NCI-H1694 treated with DMSO at 0.1 percent for 48 hours (cell line): ENCODE data around the gene NAA30.
A peak's percentile ranks its signal among the peaks of the same experiment; 100 is the strongest.
"Not testable (repeated sequence)": the region's sequence is repeated elsewhere in the genome, so short reads cannot be mapped to it uniquely, and the experiment has no call there.

ENCODE experiments used
- DNase-seq: peaks from one replicate; lab custom pipeline; 2025; lab: John Stamatoyannopoulos, UW

Gene NAA30

DNA sequence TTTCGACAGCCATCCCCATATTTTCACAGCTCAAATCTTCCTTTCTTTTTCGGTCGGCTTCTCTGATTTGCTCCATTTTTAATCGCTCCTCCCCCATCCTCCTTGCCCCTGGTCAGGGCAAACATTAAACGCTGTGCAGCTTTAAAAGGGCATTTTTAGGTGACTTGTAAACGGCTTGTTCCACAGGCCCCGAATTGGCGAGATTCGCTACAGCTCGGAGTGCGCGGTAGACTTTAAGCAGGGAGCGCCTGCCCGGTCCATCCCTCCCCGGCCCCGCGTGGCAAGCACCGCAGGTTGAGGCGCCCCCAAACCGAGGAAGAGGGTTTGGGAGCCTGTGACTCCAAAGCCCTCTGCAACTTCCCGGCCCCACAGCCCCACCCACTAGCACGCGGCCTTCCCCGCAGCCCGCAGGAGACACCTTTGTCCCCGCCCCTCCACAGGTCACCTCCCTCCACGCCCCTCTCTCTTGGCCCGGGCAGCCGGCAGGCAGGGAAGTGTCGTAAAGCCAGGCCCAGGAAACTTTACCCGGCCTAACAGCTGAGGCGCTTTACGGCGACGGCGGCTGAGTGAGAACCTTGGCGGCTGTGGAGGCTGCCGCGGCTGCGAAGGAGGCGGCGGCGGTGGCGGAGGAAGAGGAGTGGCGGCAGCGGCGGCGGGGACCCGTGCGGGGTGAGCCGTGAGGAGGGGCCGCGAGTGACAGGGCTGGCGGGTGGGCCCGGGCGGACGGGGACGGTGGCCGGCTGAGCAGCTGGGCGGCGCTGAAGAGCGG lies at the start of gene NAA30:
Gene NAA30, plus strand, starts transcription at position 550 of the 769 bp plus-strand sequence. CDS start 372 bp downstream, outside the sequence.
- peak; percentile 88 for DNase-seq

DNA sequence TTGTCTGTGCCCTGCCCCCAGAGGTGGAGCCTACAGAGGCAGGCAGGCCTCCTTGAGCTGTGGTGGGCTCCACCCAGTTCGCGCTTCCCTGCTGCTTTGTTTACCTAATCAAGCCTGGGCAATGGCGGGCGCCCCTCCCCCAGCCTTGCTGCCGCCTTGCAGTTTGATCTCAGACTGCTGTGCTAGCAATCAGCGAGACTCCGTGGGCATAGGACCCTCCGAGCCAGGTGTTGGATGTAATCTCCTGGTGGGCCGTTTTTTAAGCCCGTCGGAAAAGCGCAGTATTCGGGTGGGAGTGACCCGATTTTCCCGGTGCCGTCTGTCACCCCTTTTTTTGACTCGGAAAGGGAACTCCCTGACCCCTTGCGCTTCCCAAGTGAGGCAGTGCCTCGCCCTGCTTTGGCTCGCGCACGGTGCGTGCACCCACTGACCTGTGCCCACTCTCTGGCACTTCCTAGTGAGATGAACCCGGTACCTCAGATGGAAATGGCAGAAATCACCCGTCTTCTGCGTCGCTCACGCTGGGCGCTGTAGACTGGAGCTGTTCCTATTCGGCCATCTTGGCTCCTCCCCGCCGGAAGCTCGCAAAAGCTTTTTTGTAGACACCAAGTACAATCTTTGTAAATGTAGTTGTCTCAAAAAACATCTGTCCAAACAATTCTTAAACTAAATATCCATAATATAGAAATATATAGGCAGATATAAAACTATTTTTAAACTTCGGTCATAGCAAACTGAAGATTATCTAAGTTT lies 46.7 kb upstream of the NAA30 start:
- not testable (repeated sequence) for DNase-seq

DNA sequence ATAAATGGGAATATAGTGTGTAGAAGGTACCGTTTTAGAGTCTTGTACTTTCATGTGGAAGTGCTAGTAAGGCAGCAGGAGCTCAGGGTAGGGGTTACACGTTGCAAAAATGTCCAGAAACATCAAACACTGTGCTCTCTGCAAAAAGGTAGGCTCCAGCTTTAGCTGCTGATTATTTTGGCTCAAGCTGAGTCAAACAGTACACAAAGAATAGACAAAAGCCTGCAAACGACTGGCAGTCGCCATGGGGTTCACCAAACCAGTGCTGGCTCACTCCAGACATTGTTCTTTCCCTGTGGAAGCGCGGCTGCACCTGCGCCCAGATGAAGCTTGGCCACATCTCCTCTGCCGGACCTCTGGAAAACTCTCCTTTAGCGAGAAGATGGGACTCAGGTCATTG lies 45.3 kb upstream of the NAA30 start:
- no peak for DNase-seq

DNA sequence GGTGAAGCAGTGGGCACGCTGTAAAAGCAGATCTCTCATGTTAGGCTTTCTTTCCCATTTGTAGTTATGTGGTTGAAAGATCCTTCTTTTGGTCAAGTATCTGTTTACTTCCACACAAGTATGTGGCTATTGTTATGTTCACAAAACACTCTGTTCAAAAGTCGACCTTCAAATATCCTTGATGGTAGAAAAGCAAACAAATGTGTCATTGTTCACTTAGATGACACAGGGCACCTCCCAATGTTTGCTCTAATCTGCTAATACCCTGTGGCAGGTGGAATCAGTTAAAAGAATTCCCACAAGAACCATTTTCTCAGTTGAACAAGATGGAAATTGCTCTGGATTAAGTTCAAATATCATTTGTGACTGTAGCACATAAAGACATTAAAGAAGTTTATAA lies 43.6 kb upstream of the NAA30 start:
- DNase-seq = no peak

DNA sequence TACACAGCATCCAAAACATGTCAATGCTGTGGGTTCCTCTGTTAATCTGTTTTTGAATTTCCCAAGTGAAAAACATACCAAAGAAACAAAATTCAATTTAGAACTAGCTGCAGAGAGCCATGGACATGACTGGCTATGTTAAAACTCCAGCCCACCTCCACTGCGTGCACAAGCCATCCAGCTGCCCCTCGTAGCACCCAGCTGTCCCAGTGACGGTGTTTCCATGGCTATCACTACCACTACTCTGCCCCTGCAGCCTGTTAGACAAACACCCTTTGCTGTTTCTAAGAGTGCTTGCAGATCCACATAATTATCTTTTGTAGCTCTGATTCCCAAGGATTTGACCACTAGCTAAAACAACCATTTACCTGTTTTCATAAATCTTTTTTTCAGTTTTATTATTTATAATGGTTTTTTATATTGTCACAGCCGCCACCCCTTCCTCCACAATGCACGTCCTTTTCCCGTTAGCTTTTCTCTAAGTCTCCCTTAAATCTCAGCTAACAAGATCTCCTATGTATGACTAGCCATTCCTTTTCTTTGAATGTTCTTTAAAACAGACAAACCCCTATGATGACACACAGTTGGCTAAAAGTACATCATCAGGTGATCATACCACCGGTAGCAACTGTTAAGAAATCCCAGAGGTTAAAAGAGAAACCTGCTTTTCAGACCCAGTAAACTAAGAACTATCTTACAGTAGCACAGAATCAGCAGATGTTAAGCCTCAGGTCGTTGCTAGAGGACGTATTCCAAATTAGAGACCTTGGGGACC lies 37.8 kb upstream of the NAA30 start:
- DNase-seq = no peak

DNA sequence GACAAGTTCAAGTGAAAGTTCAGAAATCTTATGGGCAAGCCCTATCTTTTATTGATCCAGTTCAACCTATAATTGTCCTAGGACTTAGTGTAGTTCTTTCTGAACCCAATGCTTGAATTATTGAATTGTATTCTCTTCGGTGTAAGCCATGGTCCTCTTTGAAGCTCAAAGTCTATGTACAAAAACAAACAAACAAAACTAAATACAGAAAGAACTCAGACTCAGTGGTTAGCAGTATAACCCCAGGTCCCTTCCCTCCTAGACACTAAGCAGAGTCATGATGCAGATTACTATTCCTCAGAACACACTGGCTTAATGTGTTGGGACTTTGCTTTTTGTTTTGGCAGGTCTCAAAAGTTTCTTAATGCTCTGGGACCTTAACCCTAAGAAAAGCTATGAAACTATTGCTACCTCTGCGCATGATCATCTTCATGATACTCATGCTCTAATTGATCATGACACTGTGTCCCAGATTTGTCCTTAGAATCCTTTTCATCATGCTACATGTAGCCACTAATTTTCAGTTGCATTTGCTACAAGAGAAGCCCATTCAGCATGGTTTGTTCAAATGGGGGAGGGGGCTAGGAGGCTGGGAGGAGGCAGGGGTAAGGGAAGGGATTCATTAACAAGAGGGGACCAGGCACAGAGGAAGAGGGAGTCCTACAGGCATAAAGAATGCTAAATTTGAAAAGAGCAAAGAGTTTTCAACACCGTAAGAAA lies 35.1 kb upstream of the NAA30 start:
- no peak for DNase-seq

DNA sequence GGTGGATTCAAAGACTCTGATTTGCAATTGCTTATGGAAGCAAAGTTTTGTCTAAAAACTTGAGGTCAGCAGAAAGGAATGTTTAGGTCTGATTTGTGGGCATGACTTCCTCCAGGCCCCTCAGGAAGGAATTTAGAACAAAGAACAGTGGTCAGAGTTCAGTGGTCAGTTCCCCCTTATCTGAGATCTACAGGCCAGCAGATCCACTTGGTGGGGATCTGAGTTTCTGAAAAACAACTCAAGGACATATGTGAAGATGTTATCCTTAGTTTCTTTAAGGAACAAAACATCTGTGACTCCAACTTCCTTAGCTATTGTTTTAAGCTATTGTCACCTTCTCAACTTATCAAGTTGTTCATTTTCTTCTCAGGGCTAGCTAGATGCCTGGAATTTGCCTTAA lies 28.0 kb upstream of the NAA30 start:
- DNase-seq = no peak

DNA sequence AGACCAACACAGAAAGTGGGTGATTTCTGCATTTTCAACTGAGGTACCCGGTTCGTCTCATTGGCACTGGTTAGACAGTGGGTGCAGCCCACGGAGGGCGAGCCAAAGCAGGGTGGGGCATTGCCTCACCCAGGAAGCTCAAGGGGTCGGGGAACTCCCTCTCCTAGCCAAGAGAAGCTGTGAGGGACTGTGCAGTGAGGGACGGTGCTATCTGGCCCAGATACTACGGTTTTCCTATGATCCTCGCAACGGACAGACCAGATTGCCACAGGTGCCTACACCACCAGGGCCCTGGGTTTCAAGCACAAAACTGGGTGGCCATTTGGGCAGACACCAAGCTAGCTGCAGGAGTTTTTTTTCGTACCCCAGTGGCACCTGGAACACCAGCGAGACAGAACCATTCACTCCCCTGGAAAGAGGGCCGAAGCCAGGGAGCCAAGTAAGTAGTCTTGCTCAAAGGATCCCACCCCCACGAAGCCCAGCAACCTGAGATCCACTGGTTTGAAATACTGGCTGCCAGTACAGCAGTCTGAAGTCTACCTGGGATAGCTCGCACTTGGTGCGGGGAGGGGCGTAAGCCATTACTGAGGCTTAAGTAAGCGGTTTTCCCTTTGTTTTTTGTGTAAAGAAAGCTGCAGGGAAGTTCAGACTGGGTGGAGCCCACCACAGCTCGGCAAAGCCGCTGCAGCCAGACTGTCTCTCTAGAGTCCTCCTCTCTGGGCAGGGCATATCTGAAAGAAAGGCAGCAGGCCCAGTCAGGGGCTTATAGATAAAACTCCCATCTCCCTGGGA lies 25.5 kb upstream of the NAA30 start:
- no peak for DNase-seq

DNA sequence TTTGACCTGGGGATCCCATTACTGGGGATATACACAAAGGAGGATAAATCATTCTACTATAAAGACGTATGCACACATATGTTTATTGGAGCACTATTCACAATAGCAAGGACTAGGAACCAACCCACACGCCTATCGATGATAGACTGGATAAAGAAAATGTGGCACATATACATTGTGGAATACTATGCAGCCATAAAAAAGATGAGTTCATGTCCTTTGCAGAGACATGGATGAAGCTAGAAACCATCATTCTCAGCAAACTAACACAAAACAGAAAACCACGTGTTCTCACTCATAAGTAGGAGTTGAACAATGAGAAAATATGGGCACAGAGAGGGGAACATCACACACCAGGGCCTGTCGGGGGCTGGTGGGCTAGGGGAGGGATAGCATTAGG lies 20.2 kb upstream of the NAA30 start:
- DNase-seq = not testable (repeated sequence)

DNA sequence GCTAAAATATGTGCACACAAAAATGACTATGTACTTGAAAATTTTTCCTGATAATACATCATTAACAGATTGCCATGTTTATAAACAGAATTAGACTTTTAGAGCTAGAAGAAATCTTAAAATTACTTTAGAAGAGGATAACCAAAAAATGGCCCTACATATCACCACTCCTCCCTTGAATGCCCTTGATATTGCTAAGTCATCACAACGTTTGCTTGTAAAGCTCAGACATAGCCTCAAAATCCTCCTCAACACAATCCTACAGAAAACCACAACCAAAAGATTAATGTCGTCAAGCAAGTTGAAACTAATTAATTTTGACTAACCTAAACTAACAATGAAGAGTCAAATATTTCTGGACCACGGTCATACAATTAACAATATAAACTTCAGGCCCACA lies 19.4 kb upstream of the NAA30 start:
- DNase-seq = no peak

DNA sequence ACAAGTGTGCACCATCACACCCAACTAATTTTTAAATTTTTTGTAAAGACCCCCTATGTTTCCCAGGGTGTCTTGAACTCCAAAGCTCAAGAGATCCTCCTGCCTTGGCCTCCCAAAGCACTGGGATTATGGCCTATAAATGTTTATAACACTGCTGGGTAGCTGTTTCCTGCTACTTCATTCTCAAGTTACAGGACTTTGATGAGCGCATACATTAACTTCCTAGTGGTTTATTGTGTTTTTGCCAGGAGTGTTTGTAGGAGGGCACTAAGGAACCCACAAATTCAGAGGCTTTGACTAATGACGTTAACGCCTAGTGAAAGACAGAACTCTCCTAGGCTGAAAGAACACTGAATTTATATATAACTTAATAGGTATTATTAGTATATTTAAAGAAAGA lies 15.2 kb upstream of the NAA30 start:
- no peak for DNase-seq

DNA sequence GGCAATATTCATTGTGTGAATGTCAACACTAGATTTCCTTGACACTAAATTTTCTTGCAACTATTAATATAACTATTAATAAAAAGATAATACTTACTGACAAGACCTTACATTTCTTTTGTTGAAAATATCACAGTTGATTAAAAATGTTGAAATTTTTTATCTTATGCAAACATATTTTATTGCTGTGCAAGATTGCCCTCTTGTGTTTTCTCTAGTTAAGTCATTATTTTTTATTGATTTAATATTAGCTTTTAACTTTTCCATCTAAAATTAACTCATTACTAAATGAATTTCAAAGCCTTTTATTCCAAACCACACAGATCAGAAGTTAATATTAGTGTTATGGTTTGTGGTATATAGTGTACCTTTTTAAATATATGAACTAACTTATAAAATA lies 11.7 kb upstream of the NAA30 start:
- DNase-seq = peak; percentile 33

DNA sequence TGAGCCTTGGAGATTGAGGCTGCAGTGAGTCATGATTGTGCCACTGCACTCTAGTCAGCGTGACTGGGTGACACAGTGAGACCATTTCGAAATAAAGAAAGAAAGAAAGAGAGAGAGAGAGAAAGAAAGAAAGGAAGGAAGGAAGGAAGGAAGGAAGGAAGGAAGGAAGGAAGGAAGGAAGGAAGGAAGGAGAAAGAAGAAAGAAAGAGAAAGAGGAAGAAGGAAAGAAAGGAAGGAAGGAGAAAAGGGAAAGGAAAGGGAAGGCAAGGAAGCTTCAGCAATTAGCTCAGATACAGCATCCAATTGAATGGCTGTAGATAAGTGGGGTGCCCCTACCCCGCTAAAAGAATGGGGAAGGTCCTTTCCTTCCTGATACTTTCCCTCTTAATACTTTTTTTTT lies 9.5 kb upstream of the NAA30 start:
- no peak for DNase-seq

DNA sequence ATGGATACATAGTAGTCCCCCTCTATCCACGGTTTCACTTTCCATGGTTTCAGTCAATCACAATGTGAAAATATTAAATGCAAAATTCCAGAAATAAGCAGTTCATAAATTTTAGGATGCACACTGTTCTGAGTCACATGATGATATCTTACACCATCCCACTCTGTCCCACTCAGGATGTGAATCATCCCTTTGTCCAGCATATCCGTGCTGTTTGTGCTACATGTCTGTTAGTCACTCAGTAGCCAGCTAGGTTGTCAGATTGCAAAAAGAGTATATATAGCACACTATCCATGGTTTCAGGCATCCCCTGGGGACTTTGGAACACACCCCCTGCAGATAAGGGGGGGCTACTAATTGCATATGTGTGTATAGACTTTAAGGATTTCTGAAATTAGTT lies 8.1 kb upstream of the NAA30 start:
- no peak for DNase-seq

DNA sequence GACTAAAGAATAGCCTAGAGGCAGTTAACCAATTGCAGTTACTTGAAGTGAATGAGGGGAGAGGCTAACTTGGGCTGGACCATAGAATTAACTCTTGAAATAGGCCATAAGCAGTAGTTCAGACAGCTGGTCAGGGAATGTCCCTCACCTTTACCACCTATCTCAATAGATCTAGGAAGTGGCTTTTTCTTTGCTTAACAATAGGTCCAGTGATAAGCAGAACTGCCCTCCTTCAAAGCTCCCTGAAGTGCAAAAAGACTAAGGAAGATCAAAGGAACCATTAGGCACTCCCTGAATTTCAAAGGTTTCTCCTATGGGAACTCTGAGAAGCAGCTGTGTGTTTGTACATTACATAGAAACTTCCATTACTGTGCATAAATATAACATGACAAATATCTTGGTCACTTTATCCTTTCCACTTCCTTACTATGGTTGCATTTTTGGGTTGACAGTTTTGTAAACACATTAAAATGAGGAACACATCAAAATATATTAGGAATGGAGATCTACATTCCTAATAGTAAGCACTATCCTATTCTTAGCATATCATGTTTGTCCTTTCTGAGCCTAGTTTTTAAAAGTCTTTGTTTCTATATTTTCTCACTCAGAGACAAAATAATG lies 7.2 kb upstream of the NAA30 start:
- no peak for DNase-seq

DNA sequence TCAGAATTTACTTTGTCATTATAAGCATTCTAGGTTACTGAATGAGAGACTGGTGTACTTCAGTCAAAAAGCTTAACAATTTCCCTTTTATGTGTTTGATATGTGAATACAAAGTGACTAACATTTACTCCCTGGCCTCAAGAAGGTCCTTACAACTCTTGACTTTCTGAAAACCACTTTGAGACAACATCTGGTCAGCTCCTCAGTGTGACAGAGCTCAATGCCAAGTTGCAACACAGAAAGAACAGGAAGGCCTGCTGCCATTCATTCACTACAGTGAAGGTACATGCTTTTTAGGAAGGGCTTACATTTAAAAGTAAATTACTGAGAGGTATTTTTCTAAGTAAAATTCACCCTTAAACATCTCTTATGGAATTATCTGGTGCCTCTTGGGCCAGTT lies 2.3 kb upstream of the NAA30 start:
- DNase-seq = no peak

DNA sequence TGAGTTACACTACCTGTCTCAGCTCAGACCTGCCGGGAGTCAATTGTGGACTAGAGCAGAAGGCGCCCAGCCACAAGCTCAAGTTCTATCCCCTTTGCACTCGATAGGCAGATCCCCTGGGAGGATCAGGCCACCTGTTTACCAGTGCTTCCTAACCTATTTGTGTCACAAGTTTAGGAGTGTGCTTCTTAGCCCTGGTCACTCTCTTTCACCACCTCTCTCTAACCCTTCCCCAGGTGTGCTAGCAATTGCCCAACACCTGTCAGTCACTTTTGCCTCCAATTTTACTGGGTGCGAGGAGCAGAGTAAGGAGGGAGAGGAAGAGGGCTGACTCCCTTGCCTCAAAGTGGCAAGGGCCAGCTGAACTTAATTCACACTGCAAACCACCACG lies 745 bp upstream of the NAA30 start:
- peak; percentile 9 for DNase-seq

DNA sequence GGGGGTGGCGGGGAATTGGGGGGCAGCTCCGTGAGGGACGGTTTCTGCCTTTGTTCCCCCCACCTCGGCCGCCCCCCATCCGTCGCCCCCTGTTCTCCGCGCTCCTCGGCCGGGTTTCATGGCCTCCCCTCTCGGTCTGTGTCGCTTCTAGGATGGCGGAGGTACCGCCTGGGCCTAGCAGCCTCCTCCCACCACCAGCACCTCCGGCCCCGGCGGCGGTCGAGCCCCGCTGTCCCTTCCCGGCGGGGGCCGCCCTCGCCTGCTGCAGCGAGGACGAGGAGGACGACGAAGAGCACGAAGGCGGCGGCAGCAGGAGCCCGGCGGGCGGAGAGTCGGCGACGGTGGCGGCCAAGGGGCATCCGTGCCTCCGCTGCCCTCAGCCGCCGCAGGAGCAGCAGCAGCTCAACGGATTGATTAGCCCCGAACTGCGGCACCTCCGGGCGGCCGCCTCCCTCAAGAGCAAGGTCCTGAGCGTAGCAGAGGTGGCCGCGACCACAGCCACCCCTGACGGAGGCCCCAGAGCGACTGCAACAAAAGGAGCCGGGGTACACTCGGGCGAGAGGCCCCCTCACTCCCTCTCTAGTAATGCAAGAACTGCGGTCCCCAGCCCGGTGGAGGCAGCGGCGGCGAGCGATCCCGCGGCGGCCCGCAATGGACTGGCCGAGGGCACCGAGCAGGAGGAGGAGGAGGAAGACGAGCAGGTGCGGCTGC lies 575 bp downstream of the NAA30 start:
- DNase-seq = no peak

DNA sequence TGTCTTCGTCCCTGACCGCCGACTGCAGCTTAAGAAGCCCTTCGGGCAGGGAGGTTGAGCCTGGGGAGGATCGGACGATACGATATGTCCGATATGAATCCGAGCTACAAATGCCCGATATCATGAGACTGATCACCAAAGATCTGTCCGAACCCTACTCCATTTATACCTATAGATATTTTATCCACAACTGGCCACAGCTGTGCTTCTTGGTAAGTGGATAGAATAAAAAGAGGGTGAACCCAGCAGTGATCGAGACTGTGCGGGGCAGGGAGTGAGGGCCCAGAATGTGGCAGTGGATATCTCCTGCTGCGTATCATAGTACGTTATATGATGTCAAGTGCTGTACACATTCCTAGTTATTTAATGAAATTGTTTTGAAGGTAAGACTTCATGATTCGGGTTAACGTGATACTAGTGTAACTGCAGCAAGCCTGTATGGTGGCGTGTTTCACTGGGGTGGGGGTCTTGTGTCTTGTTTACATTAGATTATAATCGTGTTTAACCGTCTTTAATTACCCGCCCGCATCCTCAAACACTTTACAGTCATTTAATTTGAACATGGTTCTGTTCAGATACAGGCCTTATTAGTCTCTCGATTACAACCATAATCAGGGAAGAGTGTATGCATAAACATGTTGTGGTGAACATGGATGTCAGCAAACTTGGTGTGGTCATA lies 1.3 kb downstream of the NAA30 start:
- DNase-seq = no peak

DNA sequence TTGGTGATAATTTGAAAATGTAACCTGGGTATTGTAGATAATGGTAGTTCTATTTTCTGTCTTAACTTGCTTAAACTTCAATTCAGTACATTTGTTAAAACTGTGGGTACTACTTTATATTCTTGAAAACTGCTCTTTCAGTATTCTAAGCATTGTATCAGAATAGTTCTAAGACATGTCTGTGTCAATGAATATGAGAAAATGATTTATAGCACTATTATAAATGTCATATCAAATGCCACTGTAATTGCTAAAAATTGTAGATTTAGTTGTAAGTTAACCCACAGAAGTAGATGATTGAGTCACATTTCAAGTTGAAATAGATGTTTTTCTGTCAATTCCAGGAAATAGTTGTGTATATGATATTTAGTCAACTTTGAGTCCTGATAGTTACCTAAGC lies 2.4 kb downstream of the NAA30 start:
- no peak for DNase-seq
